Parathyroid adenoma (tissue), 2 donors: ENCODE data around the gene ATP13A5.
A peak's percentile ranks its signal among the peaks of the same experiment; 100 is the strongest.

Experiments used
- H2AFZ ChIP-seq: fragments of 300-600 bp; sonication (generic); one replicate; pipeline ENCODE4 v1.7.0; 2017; ENCODE audit warnings: antibody characterized with exemption, mild to moderate bottlenecking
- H3K27ac ChIP-seq: fragments of 300-600 bp; sonication (generic); one replicate; pipeline ENCODE4 v1.7.0; 2017
- H3K27me3 ChIP-seq: fragments of 300-600 bp; sonication (generic); one replicate; pipeline ENCODE4 v1.7.0; 2017; ENCODE audit warnings: low read length; ENCODE audit not compliant: control insufficient read depth, insufficient read depth
- H3K36me3 ChIP-seq: fragments of 300-600 bp; sonication (generic); one replicate; pipeline ENCODE4 v1.7.0; 2017; ENCODE audit warnings: low read length; ENCODE audit not compliant: control insufficient read depth, insufficient read depth
- H3K4me1 ChIP-seq: fragments of 300-600 bp; sonication (generic); one replicate; pipeline ENCODE4 v1.7.0; 2017; ENCODE audit warnings: control low read depth
- H3K4me2 ChIP-seq: fragments of 300-600 bp; sonication (generic); one replicate; pipeline ENCODE4 v1.7.0; 2017; ENCODE audit warnings: low read length
- H3K4me3 ChIP-seq: fragments of 300-600 bp; sonication (generic); one replicate; pipeline ENCODE4 v1.7.0; 2017; ENCODE audit warnings: low read depth, low read length
- H3K79me2 ChIP-seq: fragments of 300-600 bp; sonication (generic); one replicate; pipeline ENCODE4 v1.7.0; 2017; ENCODE audit warnings: control low read depth
- H3K9ac ChIP-seq: fragments of 300-600 bp; sonication (generic); one replicate; pipeline ENCODE4 v1.7.0; 2017; ENCODE audit warnings: mild to moderate bottlenecking
- H3K9me3 ChIP-seq: fragments of 300-600 bp; sonication (generic); one replicate; pipeline ENCODE4 v1.7.0; 2017; ENCODE audit warnings: low read length; ENCODE audit not compliant: control insufficient read depth
- TF ChIP-seq, protein P1 (sequence below): fragments of 300-600 bp; sonication (generic); IDR thresholded peaks from one replicate; pipeline ENCODE4 v1.7.0; 2017; ENCODE audit warnings: antibody characterized with exemption, mild to moderate bottlenecking
- donor health status: primary hyperparathyroidism.

ATP13A5 gene

DNA sequence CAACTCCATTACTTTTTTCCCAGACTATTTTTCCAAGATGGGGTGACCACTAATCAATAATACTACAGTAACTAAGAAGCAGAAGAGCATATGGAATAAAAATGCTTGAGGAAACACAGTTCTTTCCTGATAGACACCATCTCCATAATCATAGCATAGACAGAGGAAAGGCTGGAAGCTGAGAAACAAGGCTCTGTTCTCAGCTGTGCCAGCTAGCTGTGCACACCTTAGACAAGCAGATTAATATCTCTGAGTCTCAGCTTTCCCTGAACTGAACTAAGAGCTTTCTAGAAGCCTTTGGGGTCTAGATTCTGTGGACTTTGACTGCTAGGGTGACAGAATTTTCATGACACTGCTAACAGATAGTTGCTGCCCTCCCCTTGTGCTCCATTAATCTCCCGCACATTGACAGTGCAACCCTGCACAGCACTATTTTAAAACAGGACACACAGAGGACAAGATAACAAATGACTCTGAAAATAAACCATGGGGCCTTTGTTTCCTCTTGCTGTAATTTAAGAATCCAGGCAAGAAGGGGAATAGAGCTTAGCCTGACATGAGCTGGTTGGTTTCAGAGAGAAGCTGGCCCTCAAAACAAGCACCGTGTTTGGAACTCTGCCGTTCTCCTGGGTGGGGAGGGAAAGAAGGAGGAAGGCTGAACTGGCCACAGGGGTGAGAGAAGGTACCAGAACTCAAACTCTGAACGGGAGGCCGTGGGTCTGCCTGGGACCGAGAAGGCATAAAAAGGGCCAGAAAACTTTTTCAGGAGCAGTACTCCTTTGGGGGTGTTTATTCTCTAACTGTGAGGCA lies 67.4 kb downstream of the ATP13A5 start:
- Histone ChIP-seq H3K27ac (no peak overlapping the region), H3K27me3 (no peaks in the 10 kb centered on the region)
- TF ChIP-seq, protein P1, sequence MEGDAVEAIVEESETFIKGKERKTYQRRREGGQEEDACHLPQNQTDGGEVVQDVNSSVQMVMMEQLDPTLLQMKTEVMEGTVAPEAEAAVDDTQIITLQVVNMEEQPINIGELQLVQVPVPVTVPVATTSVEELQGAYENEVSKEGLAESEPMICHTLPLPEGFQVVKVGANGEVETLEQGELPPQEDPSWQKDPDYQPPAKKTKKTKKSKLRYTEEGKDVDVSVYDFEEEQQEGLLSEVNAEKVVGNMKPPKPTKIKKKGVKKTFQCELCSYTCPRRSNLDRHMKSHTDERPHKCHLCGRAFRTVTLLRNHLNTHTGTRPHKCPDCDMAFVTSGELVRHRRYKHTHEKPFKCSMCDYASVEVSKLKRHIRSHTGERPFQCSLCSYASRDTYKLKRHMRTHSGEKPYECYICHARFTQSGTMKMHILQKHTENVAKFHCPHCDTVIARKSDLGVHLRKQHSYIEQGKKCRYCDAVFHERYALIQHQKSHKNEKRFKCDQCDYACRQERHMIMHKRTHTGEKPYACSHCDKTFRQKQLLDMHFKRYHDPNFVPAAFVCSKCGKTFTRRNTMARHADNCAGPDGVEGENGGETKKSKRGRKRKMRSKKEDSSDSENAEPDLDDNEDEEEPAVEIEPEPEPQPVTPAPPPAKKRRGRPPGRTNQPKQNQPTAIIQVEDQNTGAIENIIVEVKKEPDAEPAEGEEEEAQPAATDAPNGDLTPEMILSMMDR = no peak

DNA sequence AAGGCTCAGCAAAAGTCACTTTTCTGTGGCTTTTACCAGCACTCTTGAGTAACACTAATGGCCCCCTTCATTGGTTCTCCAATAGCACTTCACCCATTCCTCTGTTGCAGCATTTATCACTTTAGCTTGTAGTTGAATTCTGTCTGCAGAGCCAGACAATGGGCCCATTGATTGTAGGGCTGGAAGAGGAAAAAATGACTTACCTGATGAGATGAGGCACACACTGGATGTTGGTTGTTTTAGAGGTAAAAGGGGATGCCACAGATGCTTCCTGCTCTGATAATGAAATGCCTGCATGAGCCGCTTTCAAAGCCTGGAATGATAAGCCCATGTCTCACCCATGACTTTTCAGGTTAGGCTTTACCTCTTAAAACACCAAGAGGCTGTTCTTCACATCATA lies 73.2 kb downstream of the ATP13A5 start:
- Histone ChIP-seq H3K79me2 (no peaks in the 10 kb centered on the region), H3K27me3 (no peaks in the 10 kb centered on the region), H3K36me3 (no peaks in the 10 kb centered on the region), H3K9me3 (no peaks in the 10 kb centered on the region), H2AFZ (no peak overlapping the region), H3K4me2 (no peak overlapping the region), H3K27ac (no peak overlapping the region), H3K9ac (no peak overlapping the region), H3K4me3 (no peak overlapping the region), H3K4me1 (no peaks in the 10 kb centered on the region)
- TF ChIP-seq, protein P1 = no peak

More for the DNA sequence above, 67.4 kb downstream of the ATP13A5 start:
- no peaks in the 10 kb centered on the region for H3K9me3 ChIP-seq
- H3K4me2 ChIP-seq = no peak overlapping the region
- no peaks in the 10 kb centered on the region for H3K79me2 ChIP-seq
- H3K4me3 ChIP-seq = no peak overlapping the region
- H2AFZ ChIP-seq = peak overlapping the region; percentile 75
- no peak overlapping the region for H3K9ac ChIP-seq
- peaks cover 5% of the 10 kb centered on the region for H3K4me1 ChIP-seq
- H3K36me3 ChIP-seq = no peaks in the 10 kb centered on the region

- H3K9ac ChIP-seq = no peak overlapping the region
- H3K27ac ChIP-seq = no peak overlapping the region
- TF ChIP-seq, protein P1 = no peak
- no peak overlapping the region for H2AFZ ChIP-seq
- H3K4me3 ChIP-seq = no peak overlapping the region
- H3K9me3 ChIP-seq = no peaks in the 10 kb centered on the region
- H3K4me2 ChIP-seq = no peak overlapping the region
- peaks cover 9% of the 10 kb centered on the region for H3K4me1 ChIP-seq
- H3K79me2 ChIP-seq = no peaks in the 10 kb centered on the region
- no peaks in the 10 kb centered on the region for H3K36me3 ChIP-seq
- H3K27me3 ChIP-seq = no peaks in the 10 kb centered on the region
These were observed 77.1 kb downstream of the ATP13A5 start for GRCh38 chr3:193301433-193301832.

DNA sequence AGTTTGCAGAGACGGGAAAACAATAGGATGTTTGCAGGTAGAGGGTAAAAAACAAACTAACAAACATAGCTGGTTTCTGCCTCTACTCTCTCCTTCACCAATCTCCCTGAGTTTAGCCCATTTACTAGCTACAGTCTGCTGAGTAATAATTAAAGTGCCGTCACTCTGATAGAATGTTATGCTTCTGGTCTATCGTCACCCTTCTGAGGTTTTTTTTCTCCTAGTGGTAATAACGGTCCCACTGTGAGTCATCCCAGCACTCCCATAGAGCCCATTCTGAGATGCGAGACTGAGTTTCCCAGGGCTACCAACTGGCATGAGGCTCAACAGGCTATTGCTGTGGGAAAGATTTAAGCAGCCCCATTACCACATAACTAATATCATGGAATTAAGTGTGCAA lies 81.1 kb downstream of the ATP13A5 start:
- Histone ChIP-seq H3K4me3 (no peak overlapping the region), H3K27ac (no peak overlapping the region), H3K36me3 (no peaks in the 10 kb centered on the region), H3K27me3 (no peaks in the 10 kb centered on the region), H3K9ac (no peak overlapping the region), H2AFZ (no peak overlapping the region), H3K79me2 (no peaks in the 10 kb centered on the region), H3K9me3 (no peaks in the 10 kb centered on the region), H3K4me1 (peaks cover 9% of the 10 kb centered on the region), H3K4me2 (no peak overlapping the region)
- TF ChIP-seq, protein P1 = no peak

GRCh38 chr3:193295985-193296384 lies 82.6 kb downstream of the ATP13A5 start:
- H2AFZ ChIP-seq = no peak overlapping the region
- H3K27ac ChIP-seq = no peak overlapping the region
- no peaks in the 10 kb centered on the region for H3K79me2 ChIP-seq
- no peak overlapping the region for H3K4me2 ChIP-seq
- no peaks in the 10 kb centered on the region for H3K27me3 ChIP-seq
- TF ChIP-seq, protein P1 = no peak
- peaks cover 9% of the 10 kb centered on the region for H3K4me1 ChIP-seq
- no peaks in the 10 kb centered on the region for H3K36me3 ChIP-seq
- no peak overlapping the region for H3K9ac ChIP-seq
- H3K4me3 ChIP-seq = no peak overlapping the region
- H3K9me3 ChIP-seq = no peaks in the 10 kb centered on the region
